BJ (cell line): ENCODE data around the gene GYS2. TPM values are rescaled to one million over a fixed set of nuclear protein-coding genes. Genes with fewer than 3 reads are reported as not detected.

Experiments used
- CTCF ChIA-PET: fragments of 350-600 bp; formaldehyde crosslinking; extraction: SDS; loops from one replicate; lab custom pipeline; 2021; ENCODE audit warnings: antibody characterized with exemption, inconsistent platforms; lab: Yijun Ruan, JAX
- POLR2A ChIA-PET: fragments of 300-600 bp; sonication (Branson Sonifier 250); formaldehyde crosslinking; extraction: SDS; loops from one replicate; lab custom pipeline; 2021; ENCODE audit warnings: antibody characterized with exemption; lab: Charles Lee
- DNase-seq: peaks from one replicate; pipeline ENCODE4 v3.0.0-alpha.2; 2011; ENCODE audit warnings: low read depth
- H3K27me3 ChIP-seq: 2 replicates; pipeline ENCODE4 v1.6.0; 2011; ENCODE audit warnings: low read length; ENCODE audit not compliant: control insufficient read depth, insufficient read depth
- H3K36me3 ChIP-seq: 2 replicates; pipeline ENCODE4 v1.5.1; 2011; ENCODE audit warnings: low read length; ENCODE audit not compliant: control insufficient read depth, insufficient read depth
- H3K4me3 ChIP-seq: 2 replicates; pipeline ENCODE4 v1.5.1; 2011; ENCODE audit warnings: low read depth, mild to moderate bottlenecking, control low read depth, low read length
- CTCF ChIP-seq: IDR thresholded peaks from 2 replicates; pipeline ENCODE4 v1.5.1; 2011; ENCODE audit warnings: low read depth, mild to moderate bottlenecking, control low read depth, inconsistent platforms, low read length, moderate library complexity; ENCODE audit not compliant: insufficient read depth
- polyA minus RNA-seq: library from RNA; depleted of rRNA, polyadenylated mRNA; stranded (reverse); fragments of >200 nt; gene quantifications from 2 replicates; pipeline ENCODE4 v1.2.3, GENCODE V29; 2011; rRNA and poly(A)+ RNA removed
- polyA plus RNA-seq: library from polyadenylated mRNA; depleted of rRNA; stranded (reverse); fragments of >200 nt; gene quantifications from 2 replicates; pipeline ENCODE4 v1.2.3, GENCODE V29; 2011; rRNA removed

Gene GYS2
- polyA plus RNA-seq (not detected in 2 replicates), polyA minus RNA-seq (not detected in 2 replicates)

GRCh38 chr12:21604245-21605101 lies at the start of gene GYS2:
GYS2 (minus strand) TSS chr12:21604847; CDS start chr12:21604592, 255 bp downstream.
- no peak for TF ChIP-seq CTCF
- Histone ChIP-seq H3K36me3 (no peaks in the 10 kb centered on the region), H3K27me3 (no peaks in the 10 kb centered on the region), H3K4me3 (no peak within 1 kb of the TSS)
- POLR2A ChIA-PET = no interaction called here
- CTCF ChIA-PET = interaction anchor here (1.6 to 2.6 kb wide), 2 partner anchors 73 to 76 kb away, joined by 4 to 11 read pairs; no protein-coding TSS in a partner anchor
- DNase-seq = no peak

DNA sequence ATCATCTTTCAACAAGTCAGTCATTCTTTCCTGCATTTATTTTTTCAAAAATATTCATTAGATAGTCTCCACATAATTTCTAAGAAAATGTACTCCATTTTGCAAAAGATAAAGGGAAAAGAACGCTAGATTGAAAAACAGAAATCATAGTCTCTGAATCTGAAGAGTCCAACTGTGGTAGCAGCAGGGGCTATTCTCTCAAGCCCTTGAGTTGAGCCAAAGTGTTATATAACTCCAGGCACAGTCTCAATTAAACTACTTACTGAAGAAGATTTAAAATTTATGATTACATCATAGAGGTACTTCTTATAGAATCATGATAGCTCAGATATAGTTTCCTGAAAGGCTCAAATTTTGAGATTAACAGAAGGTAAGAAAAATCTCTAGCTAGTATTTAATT lies 47.2 kb upstream of the GYS2 start:
- POLR2A ChIA-PET = no interaction called here
- Histone ChIP-seq H3K4me3 (no peak overlapping the region), H3K27me3 (no peaks in the 10 kb centered on the region), H3K36me3 (peaks cover 6% of the 10 kb centered on the region; the same call in 1 of the 2 replicates)
- TF ChIP-seq CTCF = no peak
- DNase-seq = no peak
- CTCF ChIA-PET = no interaction called here

GRCh38 chr12:21650997-21651396 lies 46.4 kb upstream of the GYS2 start:
- POLR2A ChIA-PET = no interaction called here
- DNase-seq = no peak
- no peak overlapping the region for H3K4me3 ChIP-seq
- no peak for TF ChIP-seq CTCF
- CTCF ChIA-PET = no interaction called here
- H3K36me3 ChIP-seq = peaks cover 8% of the 10 kb centered on the region; the same call in 1 of the 2 replicates
- H3K27me3 ChIP-seq = no peaks in the 10 kb centered on the region

- DNase-seq = no peak
- ChIA-PET CTCF (interaction anchor here (1.0 kb wide), 1 partner anchor 9 kb away, joined by 3 read pairs; the partner anchor contains the start of gene LDHB), POLR2A (no interaction called here)
- Histone ChIP-seq H3K4me3 (no peak overlapping the region), H3K36me3 (peaks cover 8% of the 10 kb centered on the region; the same call in 1 of the 2 replicates), H3K27me3 (no peaks in the 10 kb centered on the region)
- no peak for TF ChIP-seq CTCF
Measured at GRCh38 chr12:21649034-21649433, 44.4 kb upstream of the GYS2 start.

- no peak for DNase-seq
- H3K27me3 ChIP-seq = no peaks in the 10 kb centered on the region
- POLR2A ChIA-PET = no interaction called here
- CTCF ChIA-PET = no interaction called here
- no peak for TF ChIP-seq CTCF
- H3K4me3 ChIP-seq = no peak overlapping the region
- peaks cover 8% of the 10 kb centered on the region for H3K36me3 ChIP-seq
Measured at GRCh38 chr12:21648378-21648777, 43.7 kb upstream of the GYS2 start.
